T-helper 17 cell (primary cell): ENCODE measurements around the gene APAF1. TPM values are rescaled to one million over a fixed set of nuclear protein-coding genes. Genes with fewer than 3 reads are reported as not detected.
"Not testable (repeated sequence)": the region's sequence is repeated elsewhere in the genome, so short reads cannot be mapped to it uniquely, and the experiment has no call there.

Experiments
- ATAC-seq: fragments of 150-1000 bp; cut with Tn5 transposase; 2 replicates; pipeline ENCODE4 v1.10.0; 2021; ENCODE audit warnings: mild to moderate bottlenecking, moderate library complexity
- DNase-seq, 3 donors: peaks; one replicate each; pipeline versions ENCODE4 v3.0.0 to v3.0.0-alpha.2; 2020 to 2021
- H3K9me3 ChIP-seq: one replicate; pipeline ENCODE4 v1.7.0; 2013; ENCODE audit warnings: low read length, mild to moderate bottlenecking; ENCODE audit not compliant: control insufficient read depth, poor library complexity, severe bottlenecking
- H3K27ac Mint-ChIP-seq: one replicate; pipeline ENCODE4 v1.8.0; 2022; ENCODE audit warnings: mild to moderate bottlenecking, moderate library complexity, mixed read lengths
- H3K27me3 Mint-ChIP-seq: one replicate; pipeline ENCODE4 v1.8.0; 2022; ENCODE audit warnings: mixed read lengths
- H3K36me3 Mint-ChIP-seq: one replicate; pipeline ENCODE4 v1.8.0; 2022; ENCODE audit warnings: low read depth, mixed read lengths
- H3K4me1 Mint-ChIP-seq: one replicate; pipeline ENCODE4 v1.8.0; 2022; ENCODE audit warnings: mild to moderate bottlenecking, mixed read lengths
- H3K4me3 Mint-ChIP-seq: one replicate; pipeline ENCODE4 v1.8.0; 2022; ENCODE audit warnings: mild to moderate bottlenecking, moderate library complexity, mixed read lengths
- total RNA-seq, 4 donors: library from RNA in 2 of 4; stranded (reverse) in 2 of 4; gene quantifications; one replicate each; pipeline ENCODE4 v1.2.3 and lab custom pipeline; 2022 to 2026

APAF1 gene
- total RNA-seq, 2 donors from 2014 or later: 20.7 to 23.9 TPM

GRCh38 chr12:98738539-98738938 lies 93.4 kb downstream of the APAF1 start:
- Mint-ChIP-seq H3K27me3 (peaks cover 4% of the 10 kb centered on the region), H3K36me3 (peaks cover 7% of the 10 kb centered on the region), H3K4me1 (peaks cover 23% of the 10 kb centered on the region), H3K27ac (no peak overlapping the region), H3K4me3 (no peak overlapping the region)
- DNase-seq (no peak), ATAC-seq (no peak)
- H3K9me3 ChIP-seq: no peaks in the 10 kb centered on the region

- H3K27ac Mint-ChIP-seq: peak overlapping the region; percentile 67
- DNase-seq (no peak), ATAC-seq (no peak)
- H3K4me3 Mint-ChIP-seq: peak overlapping the region; percentile 15
- no peaks in the 10 kb centered on the region for H3K9me3 ChIP-seq
- H3K36me3 Mint-ChIP-seq: peaks cover 5% of the 10 kb centered on the region
- peaks cover 4% of the 10 kb centered on the region for H3K27me3 Mint-ChIP-seq
- H3K4me1 Mint-ChIP-seq: peaks cover 21% of the 10 kb centered on the region
Measured at GRCh38 chr12:98740751-98741150, 95.7 kb downstream of the APAF1 start.

- H3K36me3 Mint-ChIP-seq: peaks cover 2% of the 10 kb centered on the region
- H3K4me3 Mint-ChIP-seq: peak overlapping the region; percentile 15
- ATAC-seq (no peak), DNase-seq (no peak)
- H3K27me3 Mint-ChIP-seq: peaks cover 5% of the 10 kb centered on the region
- H3K9me3 ChIP-seq: no peaks in the 10 kb centered on the region
- peak overlapping the region; percentile 67 for H3K27ac Mint-ChIP-seq
- peaks cover 23% of the 10 kb centered on the region for H3K4me1 Mint-ChIP-seq
Measured at GRCh38 chr12:98741196-98741555, 96.1 kb downstream of the APAF1 start.

- H3K9me3 ChIP-seq: no peaks in the 10 kb centered on the region
Measured at GRCh38 chr12:98741556-98742265, 96.6 kb downstream of the APAF1 start.

GRCh38 chr12:98743362-98743953 lies 98.4 kb downstream of the APAF1 start:
- Mint-ChIP-seq H3K27me3 (peaks cover 21% of the 10 kb centered on the region), H3K4me1 (peaks cover 26% of the 10 kb centered on the region), H3K27ac (no peak overlapping the region), H3K4me3 (no peak overlapping the region), H3K36me3 (peaks cover 5% of the 10 kb centered on the region)
- ATAC-seq: peak; percentile 59
- H3K9me3 ChIP-seq: no peaks in the 10 kb centered on the region
- peak in 1 of 3 donors; percentile 19 for DNase-seq

More at GRCh38 chr12:98741556-98742265, 96.6 kb downstream of the APAF1 start:
- peaks cover under 1% of the 10 kb centered on the region for H3K36me3 Mint-ChIP-seq
- peaks cover 24% of the 10 kb centered on the region for H3K4me1 Mint-ChIP-seq
- peak overlapping the region; percentile 49 for H3K4me3 Mint-ChIP-seq
- peaks cover 10% of the 10 kb centered on the region for H3K27me3 Mint-ChIP-seq
- no peak for ATAC-seq
- DNase-seq: no peak
- H3K27ac Mint-ChIP-seq: peak overlapping the region; percentile 67

GRCh38 chr12:98744680-98745079 lies 99.6 kb downstream of the APAF1 start:
- H3K4me3 Mint-ChIP-seq: peak overlapping the region; percentile 91
- peaks cover 5% of the 10 kb centered on the region for H3K36me3 Mint-ChIP-seq
- no peaks in the 10 kb centered on the region for H3K9me3 ChIP-seq
- H3K27ac Mint-ChIP-seq: no peak overlapping the region
- H3K4me1 Mint-ChIP-seq: peaks cover 28% of the 10 kb centered on the region
- DNase-seq: no peak
- H3K27me3 Mint-ChIP-seq: peaks cover 27% of the 10 kb centered on the region
- peak; percentile 69 for ATAC-seq

GRCh38 chr12:98745578-98746391 lies 100.7 kb downstream of the APAF1 start:
- Mint-ChIP-seq H3K27me3 (peaks cover 36% of the 10 kb centered on the region), H3K4me3 (peak overlapping the region; percentile 91)

GRCh38 chr12:98748463-98748862 lies 103.4 kb downstream of the APAF1 start:
- H3K9me3 ChIP-seq: no peaks in the 10 kb centered on the region
- peaks cover 23% of the 10 kb centered on the region for H3K4me1 Mint-ChIP-seq
- ATAC-seq (no peak), DNase-seq (no peak)
- H3K27me3 Mint-ChIP-seq: peaks cover 32% of the 10 kb centered on the region
- H3K4me3 Mint-ChIP-seq: no peak overlapping the region
- peaks cover 10% of the 10 kb centered on the region for H3K36me3 Mint-ChIP-seq
- H3K27ac Mint-ChIP-seq: no peak overlapping the region

More at GRCh38 chr12:98745578-98746391, 100.7 kb downstream of the APAF1 start:
- peaks cover 32% of the 10 kb centered on the region for H3K4me1 Mint-ChIP-seq
- no peaks in the 10 kb centered on the region for H3K9me3 ChIP-seq
- DNase-seq (peak in 2 of 3 donors; percentile 26 to 34), ATAC-seq (peak; percentile 65)
- H3K36me3 Mint-ChIP-seq: peaks cover 10% of the 10 kb centered on the region
- peak overlapping the region; percentile 71 for H3K27ac Mint-ChIP-seq

- H3K27ac Mint-ChIP-seq: no peak overlapping the region
- no peaks in the 10 kb centered on the region for H3K9me3 ChIP-seq
- H3K4me3 Mint-ChIP-seq: no peak overlapping the region
- H3K27me3 Mint-ChIP-seq: peaks cover 39% of the 10 kb centered on the region
- DNase-seq: no peak
- H3K4me1 Mint-ChIP-seq: peaks cover 26% of the 10 kb centered on the region
- peaks cover 10% of the 10 kb centered on the region for H3K36me3 Mint-ChIP-seq
- no peak for ATAC-seq
Measured at GRCh38 chr12:98750511-98750910, 105.4 kb downstream of the APAF1 start.

- DNase-seq: no peak
- ATAC-seq: no peak
- Mint-ChIP-seq H3K27ac (no peak overlapping the region), H3K27me3 (peaks cover 33% of the 10 kb centered on the region), H3K4me1 (peaks cover 18% of the 10 kb centered on the region), H3K4me3 (no peak overlapping the region), H3K36me3 (peaks cover 10% of the 10 kb centered on the region)
- no peaks in the 10 kb centered on the region for H3K9me3 ChIP-seq
Measured at GRCh38 chr12:98751580-98752115, 106.6 kb downstream of the APAF1 start.

GRCh38 chr12:98752726-98753125 lies 107.6 kb downstream of the APAF1 start:
- Mint-ChIP-seq H3K4me3 (no peak overlapping the region), H3K36me3 (peaks cover 5% of the 10 kb centered on the region), H3K27ac (no peak overlapping the region), H3K4me1 (peaks cover 11% of the 10 kb centered on the region), H3K27me3 (peaks cover 23% of the 10 kb centered on the region)
- ATAC-seq (no peak), DNase-seq (no peak)
- no peaks in the 10 kb centered on the region for H3K9me3 ChIP-seq

GRCh38 chr12:98754095-98754494 lies 109.0 kb downstream of the APAF1 start:
- ATAC-seq: peak; percentile 23
- no peak overlapping the region for H3K27ac Mint-ChIP-seq
- DNase-seq: no peak
- H3K36me3 Mint-ChIP-seq: peaks cover 5% of the 10 kb centered on the region
- H3K9me3 ChIP-seq: no peaks in the 10 kb centered on the region
- peaks cover 21% of the 10 kb centered on the region for H3K27me3 Mint-ChIP-seq
- no peak overlapping the region for H3K4me3 Mint-ChIP-seq
- peaks cover 11% of the 10 kb centered on the region for H3K4me1 Mint-ChIP-seq

GRCh38 chr12:98755855-98756254 lies 110.8 kb downstream of the APAF1 start:
- not testable (repeated sequence) for H3K27ac Mint-ChIP-seq, H3K4me3 Mint-ChIP-seq, ATAC-seq, H3K27me3 Mint-ChIP-seq, DNase-seq, H3K36me3 Mint-ChIP-seq, H3K9me3 ChIP-seq, H3K4me1 Mint-ChIP-seq
